GM19351 (cell line): ENCODE data around the gene PRL.

ENCODE experiments used
- ATAC-seq: cut with Tn5 transposase; IDR thresholded peaks from one replicate; pipeline ENCODE4 v1.9.1; 2021; ENCODE audit warnings: mild to moderate bottlenecking, moderate library complexity; ENCODE audit not compliant: unreplicated experiment

The PRL gene

DNA sequence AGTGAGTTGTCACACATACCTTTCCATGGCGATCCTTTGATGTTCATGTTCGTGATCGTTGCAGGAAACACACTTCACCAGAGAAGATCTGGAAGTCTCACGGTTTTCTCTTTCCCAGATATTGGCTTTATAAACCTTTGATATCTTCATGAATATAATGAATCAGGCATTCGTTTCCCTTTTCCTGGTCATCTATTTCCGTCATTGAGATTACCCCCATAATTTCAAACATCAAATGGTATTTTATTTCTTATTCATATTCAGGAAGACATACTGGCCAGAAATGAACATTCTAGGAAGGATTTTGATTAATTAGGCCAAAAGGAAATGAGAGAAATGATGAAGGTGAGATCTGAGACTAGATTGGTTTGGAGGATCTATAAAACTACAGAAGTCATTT lies at the start of gene PRL:
TSS of gene PRL (minus strand) at position 101 of the 400 bp plus-strand sequence. CDS start at position 47, 54 bp downstream.
- no peak for ATAC-seq

GRCh38 chr6:22343864-22344263 lies 47.0 kb upstream of the PRL start:
- no peak for ATAC-seq

DNA sequence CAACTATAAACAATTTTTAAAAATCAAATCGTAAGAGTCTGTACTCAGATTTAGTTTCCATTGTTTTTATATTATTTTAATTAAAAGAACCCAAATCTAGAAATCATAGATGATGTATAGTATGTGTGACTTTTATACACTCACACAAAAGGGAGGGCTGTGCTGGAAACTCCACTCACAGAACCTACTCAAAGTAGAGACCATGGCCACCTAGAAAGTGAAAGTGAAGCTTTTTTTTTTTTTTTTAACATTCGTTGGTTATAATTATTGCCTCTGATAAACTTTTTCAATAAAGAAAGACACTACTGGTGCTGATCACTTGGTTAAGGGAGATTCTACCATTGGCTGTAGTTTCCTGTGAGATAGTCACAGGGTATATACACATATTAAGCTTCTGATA lies 37.9 kb upstream of the PRL start:
- peak; percentile 53 for ATAC-seq

DNA sequence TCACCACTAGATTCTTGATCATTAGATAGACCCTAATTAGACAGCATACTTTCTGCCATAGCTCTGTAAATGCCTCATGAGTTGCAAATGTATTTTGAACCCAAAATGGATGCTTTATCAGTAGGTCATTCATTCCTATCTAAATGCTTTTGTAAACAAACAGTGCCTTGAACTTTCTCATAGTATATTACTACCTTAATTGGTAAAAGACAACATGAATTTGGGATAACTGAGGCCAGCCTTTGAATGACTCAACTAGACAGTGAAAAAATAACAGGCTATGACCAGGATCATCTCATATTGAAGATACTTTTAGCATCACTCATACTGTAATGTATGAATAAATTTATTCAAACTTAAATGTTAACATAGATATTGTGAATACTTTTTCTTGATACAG lies 37.0 kb upstream of the PRL start:
- ATAC-seq = no peak

GRCh38 chr6:22332711-22333110 lies 35.9 kb upstream of the PRL start:
- no peak for ATAC-seq

GRCh38 chr6:22332216-22332615 lies 35.4 kb upstream of the PRL start:
- no peak for ATAC-seq

GRCh38 chr6:22330941-22331340 lies 34.1 kb upstream of the PRL start:
- ATAC-seq = no peak

GRCh38 chr6:22328474-22328873 lies 31.6 kb upstream of the PRL start:
- ATAC-seq = no peak

- no peak for ATAC-seq
These were observed 31.0 kb upstream of the PRL start for GRCh38 chr6:22327881-22328280.

DNA sequence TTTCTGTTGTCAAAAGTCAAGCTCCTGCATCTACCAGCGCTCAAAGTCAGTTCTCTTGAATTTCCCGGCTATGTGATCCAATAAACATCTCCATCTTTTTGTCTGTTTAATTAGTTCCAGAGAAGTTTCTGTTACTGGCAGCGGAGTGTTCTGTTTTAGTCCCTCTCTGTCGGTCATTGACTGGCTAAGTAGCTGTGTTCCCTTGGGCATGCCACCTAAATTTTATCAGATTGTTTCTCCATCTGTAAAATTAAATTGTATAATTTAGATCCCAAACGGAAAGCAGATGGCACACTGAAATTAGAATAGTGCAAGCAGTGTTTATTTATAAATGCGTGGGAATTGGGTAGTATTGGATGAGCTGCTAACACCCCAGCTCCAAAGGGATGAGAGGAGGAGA lies 29.7 kb upstream of the PRL start:
- no peak for ATAC-seq

DNA sequence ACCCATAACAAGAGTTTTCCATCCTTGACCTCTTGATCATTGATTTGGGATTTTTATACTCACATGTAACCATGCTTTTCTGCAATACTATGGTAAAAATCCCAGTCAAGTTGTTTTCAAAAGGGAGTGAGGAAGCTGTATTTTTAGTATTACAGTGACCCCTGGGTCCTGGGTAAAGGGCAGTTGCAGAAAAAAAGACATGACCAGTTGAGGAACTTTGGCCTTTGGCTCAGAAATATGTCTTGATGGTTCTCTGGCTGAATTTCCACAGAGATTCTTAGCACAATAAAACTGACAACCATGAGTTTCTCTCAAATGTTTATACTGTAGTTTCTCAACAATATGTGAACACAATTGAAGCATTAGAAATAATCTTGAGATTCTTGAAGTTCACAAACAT lies 28.6 kb upstream of the PRL start:
- ATAC-seq = no peak

DNA sequence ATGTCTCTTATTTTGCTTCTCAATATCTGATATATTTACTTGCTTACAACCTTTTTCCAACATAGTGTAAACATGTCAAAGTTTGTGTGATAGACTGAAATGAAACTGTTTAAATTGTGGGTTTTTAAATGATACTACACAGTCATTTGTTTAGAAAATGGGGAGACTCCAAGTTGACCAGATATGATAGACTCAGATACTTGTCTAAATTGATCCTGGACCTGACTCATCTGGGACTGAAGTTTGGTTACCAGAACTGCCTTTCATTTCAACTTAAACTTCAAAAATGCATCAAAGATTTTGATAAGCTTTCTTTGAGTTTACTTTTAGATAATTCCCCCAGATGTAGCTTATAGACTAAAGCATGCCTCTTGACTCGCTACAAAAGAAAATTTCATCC lies 27.0 kb upstream of the PRL start:
- no peak for ATAC-seq

DNA sequence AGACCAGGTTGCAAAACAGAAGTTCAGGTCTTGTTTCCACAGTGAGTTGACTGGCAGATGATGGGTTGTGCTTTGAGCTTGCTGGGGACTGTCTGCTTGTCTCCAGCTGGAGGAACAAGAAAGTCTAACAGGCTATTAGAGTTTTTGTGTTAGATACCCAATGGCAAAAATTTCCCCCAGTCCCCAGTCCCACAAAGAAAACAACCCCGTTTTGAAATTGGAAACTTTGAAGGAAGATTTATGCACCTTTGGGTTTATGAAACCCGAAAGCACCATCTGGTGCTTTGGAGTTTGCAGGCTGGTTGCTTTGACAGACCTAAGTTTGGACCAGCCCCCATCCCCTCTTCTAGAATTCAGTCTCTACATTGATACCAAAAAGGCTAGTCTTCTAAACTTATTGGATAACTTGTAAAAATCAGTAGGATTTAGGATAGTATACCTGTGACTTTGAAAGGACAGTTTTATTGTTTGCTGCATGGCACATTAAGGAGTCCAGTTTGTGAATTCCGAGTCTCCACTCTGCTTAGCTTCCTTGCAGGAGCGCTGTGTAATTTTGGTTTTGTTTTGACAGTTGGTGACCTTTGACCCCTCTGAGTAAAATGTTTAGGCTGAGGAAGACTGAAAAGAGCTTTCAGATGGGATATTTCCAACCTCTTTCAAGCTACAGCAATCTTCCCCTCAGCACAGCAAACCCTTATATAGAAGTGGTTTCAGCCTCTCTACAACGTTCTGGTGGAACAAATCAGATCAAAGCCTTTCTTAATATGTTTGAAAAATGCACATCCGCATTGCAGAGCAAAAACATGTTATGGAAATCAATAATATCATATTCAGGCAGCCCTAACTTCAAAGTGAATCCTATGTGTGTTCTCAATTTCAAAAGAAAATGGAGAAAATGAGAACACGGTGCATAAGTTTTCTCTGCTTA lies 25.5 kb upstream of the PRL start:
- ATAC-seq = no peak

DNA sequence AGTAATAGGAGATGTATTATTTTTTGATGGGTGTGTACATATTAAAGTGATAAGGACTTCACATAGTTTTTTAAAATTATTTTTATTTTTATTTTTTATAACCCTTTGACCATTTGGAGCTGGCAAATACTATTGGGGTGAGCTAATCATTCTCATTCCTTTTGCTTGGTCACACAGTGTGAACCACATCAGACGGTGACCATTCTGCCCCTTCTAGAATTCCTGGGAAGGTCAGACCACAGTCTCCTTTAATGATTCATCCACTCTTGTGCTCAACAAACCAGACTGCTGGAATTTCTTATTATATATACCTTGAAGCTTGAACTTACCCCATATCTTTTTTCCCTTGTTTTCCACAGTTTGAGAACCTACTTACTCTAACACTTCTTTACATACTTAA lies 23.9 kb upstream of the PRL start:
- no peak for ATAC-seq

GRCh38 chr6:22318404-22318803 lies 21.6 kb upstream of the PRL start:
- ATAC-seq = no peak

DNA sequence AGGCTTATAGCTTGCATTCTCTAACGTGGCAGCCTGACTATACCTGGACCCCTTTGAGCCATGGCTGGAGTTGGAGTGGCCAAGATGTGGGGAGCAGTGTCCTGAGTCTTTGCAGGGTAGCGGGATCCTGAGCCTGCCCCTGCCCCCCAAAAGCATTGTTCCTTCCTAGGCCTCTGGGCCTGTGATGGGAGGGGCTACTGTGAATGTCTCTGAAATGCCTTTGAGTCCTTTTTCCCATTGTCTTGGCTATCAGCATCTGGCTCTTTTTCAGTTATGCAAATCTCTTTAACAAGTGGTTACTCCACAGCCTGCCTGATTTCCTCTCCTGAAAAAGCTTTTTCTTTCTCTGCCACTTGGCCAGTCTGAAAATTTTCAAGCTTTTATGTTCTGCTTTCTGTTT lies 17.0 kb upstream of the PRL start:
- no peak for ATAC-seq

GRCh38 chr6:22308939-22309338 lies 12.1 kb upstream of the PRL start:
- no peak for ATAC-seq

GRCh38 chr6:22306741-22307466 lies 10.1 kb upstream of the PRL start:
- ATAC-seq = no peak

DNA sequence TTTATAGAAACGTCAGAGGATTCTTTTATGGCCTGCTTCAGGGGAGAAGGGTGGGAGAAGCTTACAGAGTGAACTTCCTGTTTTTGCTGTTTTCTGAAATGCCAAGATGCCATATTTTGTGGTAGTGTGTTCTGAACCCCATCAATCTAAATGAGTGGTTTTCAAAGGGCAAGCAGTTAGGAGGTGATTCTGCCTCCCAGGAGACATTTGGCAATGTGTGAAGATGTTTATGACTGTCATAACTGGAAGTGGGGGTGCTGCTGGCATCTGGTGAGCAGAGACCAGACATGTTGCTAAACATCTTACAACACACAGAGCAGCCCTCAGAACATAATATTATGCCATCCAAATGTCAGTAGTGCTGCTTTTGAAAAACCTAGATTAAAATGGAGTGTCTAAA lies 6.0 kb upstream of the PRL start:
- ATAC-seq = no peak

GRCh38 chr6:22300273-22300998 lies 3.6 kb upstream of the PRL start:
- no peak for ATAC-seq

DNA sequence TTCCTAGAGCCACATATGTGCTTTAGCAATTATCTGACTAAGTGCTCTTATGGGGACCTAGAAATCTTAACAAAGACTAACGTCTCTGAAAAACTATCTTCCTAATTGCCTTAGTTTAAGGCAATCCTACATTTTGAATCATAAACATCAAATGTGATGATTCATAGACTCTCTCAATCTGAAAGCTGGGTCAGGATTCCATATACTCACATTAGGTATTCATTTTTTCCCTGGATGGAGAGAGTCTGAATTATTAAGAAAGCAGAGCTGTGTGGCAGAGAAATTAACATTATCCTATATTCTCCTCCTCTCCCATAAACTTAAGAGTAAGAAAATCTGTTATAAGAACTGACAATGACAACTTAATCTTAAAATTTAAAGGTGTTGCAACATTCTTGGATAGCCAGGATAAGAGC lies 1.6 kb upstream of the PRL start:
- no peak for ATAC-seq

- ATAC-seq = no peak
These were observed 769 bp downstream of the PRL start for GRCh38 chr6:22296067-22296466.
